Stomach (tissue), 4 donors: ENCODE results near the gene CCDC186.

Source experiments
- CTCF ChIP-seq, 7 experiments: fragments of 450-650 bp in 4 of 7; fragments of 200-600 bp in 3 of 7; sonication (generic) in 3 of 7; IDR thresholded peaks; one replicate each; pipeline ENCODE4 v1.5.1; 2016 to 2019; ENCODE audit warnings: antibody characterized with exemption in 7 of 7, control low read depth in 2 of 7, mild to moderate bottlenecking in 1 of 7
- EP300 ChIP-seq: sonication (generic); formaldehyde crosslinking; IDR thresholded peaks from one replicate; pipeline ENCODE4 v1.6.1; 2017; ENCODE audit warnings: antibody characterized with exemption
- POLR2A ChIP-seq, 4 donors: fragments of 450-650 bp; IDR thresholded peaks; one replicate each; pipeline ENCODE4 v1.6.1; 2016; ENCODE audit warnings: antibody characterized with exemption in 4 of 4, control low read depth in 2 of 4, mild to moderate bottlenecking in 1 of 4, moderate library complexity in 1 of 4
- POLR2AphosphoS5 ChIP-seq, 3 donors: sonication (generic); formaldehyde crosslinking; IDR thresholded peaks; one replicate each; pipeline ENCODE4 v1.6.1; 2016; ENCODE audit warnings: antibody characterized with exemption in 3 of 3

GRCh38 chr10:114078346-114078745 is 95.7 kb downstream of the CCDC186 start:
- no peak for TF ChIP-seq CTCF (IDR thresholded peaks at IDR 0.05)
- no peak for TF ChIP-seq POLR2AphosphoS5 (IDR thresholded peaks at IDR 0.05)
- no peak for TF ChIP-seq POLR2A (IDR thresholded peaks at IDR 0.05)
- no peak for TF ChIP-seq EP300
